Loucy (cell line): ENCODE data around the gene ARGLU1.

Experiments used
- EZH2phosphoT487 ChIP-seq: fragments of 200-600 bp; IDR thresholded peaks from 2 replicates; pipeline ENCODE4 v1.6.1; 2018; ENCODE audit warnings: antibody characterized with exemption, mild to moderate bottlenecking, moderate library complexity, borderline replicate concordance
- TF ChIP-seq, protein P1 (sequence below): fragments of 200-600 bp; sonication (generic); conservative IDR thresholded peaks from 2 replicates; pipeline ENCODE4 v1.5.1; 2014; ENCODE audit warnings: mild to moderate bottlenecking, antibody characterized with exemption, low read length

DNA sequence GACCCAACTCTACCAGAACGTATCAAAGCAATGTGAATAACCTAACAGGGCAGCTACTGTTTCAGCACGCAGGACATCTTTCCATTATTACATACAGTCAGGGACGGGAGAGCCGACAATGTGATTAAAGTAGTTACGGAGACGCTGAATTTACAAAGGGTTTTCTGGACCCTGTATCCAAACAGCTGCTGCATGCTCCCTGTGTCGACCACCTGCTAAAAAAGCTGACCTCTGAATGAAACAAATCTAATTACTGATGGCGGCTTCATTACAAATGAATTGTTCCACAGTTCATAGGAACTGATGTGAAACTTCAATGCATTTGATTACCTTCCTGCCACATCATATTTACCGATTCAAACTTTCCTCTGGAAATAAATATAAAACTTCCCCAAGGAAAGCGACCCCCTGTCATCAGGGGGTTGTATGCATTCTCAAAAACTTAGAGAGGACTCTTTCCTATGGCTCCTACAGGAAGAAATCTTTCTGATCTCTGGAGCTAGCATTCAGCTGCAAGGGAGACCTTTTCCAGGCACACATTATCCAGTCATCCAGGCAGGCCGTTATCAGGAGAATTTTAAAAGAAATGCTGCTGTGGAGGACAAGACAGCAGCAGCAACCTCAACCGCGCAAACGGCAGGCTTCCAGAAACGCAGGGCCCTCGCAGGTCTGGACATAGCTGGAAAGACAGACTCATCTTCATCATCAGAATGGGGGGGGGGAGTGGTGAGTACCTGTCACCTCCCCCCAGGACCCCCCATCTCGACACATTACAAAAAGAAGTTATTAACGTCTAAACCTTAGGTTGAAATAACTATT is 35.6 kb downstream of the ARGLU1 start:
- TF ChIP-seq, protein P1, sequence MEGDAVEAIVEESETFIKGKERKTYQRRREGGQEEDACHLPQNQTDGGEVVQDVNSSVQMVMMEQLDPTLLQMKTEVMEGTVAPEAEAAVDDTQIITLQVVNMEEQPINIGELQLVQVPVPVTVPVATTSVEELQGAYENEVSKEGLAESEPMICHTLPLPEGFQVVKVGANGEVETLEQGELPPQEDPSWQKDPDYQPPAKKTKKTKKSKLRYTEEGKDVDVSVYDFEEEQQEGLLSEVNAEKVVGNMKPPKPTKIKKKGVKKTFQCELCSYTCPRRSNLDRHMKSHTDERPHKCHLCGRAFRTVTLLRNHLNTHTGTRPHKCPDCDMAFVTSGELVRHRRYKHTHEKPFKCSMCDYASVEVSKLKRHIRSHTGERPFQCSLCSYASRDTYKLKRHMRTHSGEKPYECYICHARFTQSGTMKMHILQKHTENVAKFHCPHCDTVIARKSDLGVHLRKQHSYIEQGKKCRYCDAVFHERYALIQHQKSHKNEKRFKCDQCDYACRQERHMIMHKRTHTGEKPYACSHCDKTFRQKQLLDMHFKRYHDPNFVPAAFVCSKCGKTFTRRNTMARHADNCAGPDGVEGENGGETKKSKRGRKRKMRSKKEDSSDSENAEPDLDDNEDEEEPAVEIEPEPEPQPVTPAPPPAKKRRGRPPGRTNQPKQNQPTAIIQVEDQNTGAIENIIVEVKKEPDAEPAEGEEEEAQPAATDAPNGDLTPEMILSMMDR = no peak
- TF ChIP-seq EZH2phosphoT487 = no peak
